ENCODE data around the gene PRDM16. TPM values are rescaled to one million over a fixed set of nuclear protein-coding genes. Genes with fewer than 3 reads are reported as not detected.

Gene PRDM16
- polyA plus RNA-seq, 2 of the 4 experiments (the other 2 are of a cell fraction): 0.03 to 0.35 TPM

- TF ChIP-seq EHMT2 (IDR thresholded peaks at IDR 0.05; ENCODE audit: low read depth) (no peak), FOXS1 (CRISPR knock-in tag; IDR thresholded peaks at IDR 0.05) (no peak), CBX2 (IDR thresholded peaks at IDR 0.05; ENCODE audit: borderline replicate concordance, low read depth) (no peak)
Measured at GRCh38 chr1:3320246-3321152, 251.5 kb downstream of the PRDM16 start (continued).

GRCh38 chr1:3321559-3322449 is 252.8 kb downstream of the PRDM16 start:
- Histone ChIP-seq H3K4me1 (peaks cover 10% of the 10 kb centered on the region; the same call in 2 of the 3 replicates), H3K9me3 (no peaks in the 10 kb centered on the region), H3K27ac (0 out of 6 replicates have a peak overlapping the region, but pooled peaks of 1 of the 2 experiments have one; percentile 16), H3K4me3 (no peak overlapping the region), H3K4me2 (no peak overlapping the region)
- ATAC-seq (no peak), DNase-seq (ENCODE audit: low read depth in 1 of 2, low spot score in 1 of 2) (no peak), FAIRE-seq (no peak)
- 60% methylated on average over 24 of the region's 25 CpGs for WGBS (ENCODE audit: missing lambda C conversion rate)
- POLR2A ChIA-PET: no interaction called here
- CTCF ChIA-PET: interaction anchor here (1.1 kb wide), 1 partner anchor 28 kb away, joined by 3 read pairs; no protein-coding TSS in a partner anchor
- no peak for TF ChIP-seq ESRRA (IDR thresholded peaks at IDR 0.05; ENCODE audit: borderline replicate concordance, low read length)
- no peak for TF ChIP-seq CHD2 (IDR thresholded peaks at IDR 0.05; ENCODE audit: low read length, partially characterized antibody)
- TF ChIP-seq BHLHE40 (IDR thresholded peaks at IDR 0.05; ENCODE audit: low read depth, low read length): no peak
- TF ChIP-seq NPAS2 (CRISPR knock-in tag; IDR thresholded peaks at IDR 0.05; ENCODE audit: borderline replicate concordance): no peak
- no peak for TF ChIP-seq JUNB (IDR thresholded peaks at IDR 0.05)
- TF ChIP-seq, protein P1, sequence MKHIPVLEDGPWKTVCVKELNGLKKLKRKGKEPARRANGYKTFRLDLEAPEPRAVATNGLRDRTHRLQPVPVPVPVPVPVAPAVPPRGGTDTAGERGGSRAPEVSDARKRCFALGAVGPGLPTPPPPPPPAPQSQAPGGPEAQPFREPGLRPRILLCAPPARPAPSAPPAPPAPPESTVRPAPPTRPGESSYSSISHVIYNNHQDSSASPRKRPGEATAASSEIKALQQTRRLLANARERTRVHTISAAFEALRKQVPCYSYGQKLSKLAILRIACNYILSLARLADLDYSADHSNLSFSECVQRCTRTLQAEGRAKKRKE (CRISPR knock-in tag; IDR thresholded peaks at IDR 0.05; ENCODE audit: low read depth): no peak
- TF ChIP-seq HOXB13 (CRISPR knock-in tag; IDR thresholded peaks at IDR 0.05; ENCODE audit: low read depth): no peak
- no peak for TF ChIP-seq FOSB (CRISPR knock-in tag; IDR thresholded peaks at IDR 0.05)
- TF ChIP-seq JUN (IDR thresholded peaks at IDR 0.05): no peak
- TF ChIP-seq, protein P2, sequence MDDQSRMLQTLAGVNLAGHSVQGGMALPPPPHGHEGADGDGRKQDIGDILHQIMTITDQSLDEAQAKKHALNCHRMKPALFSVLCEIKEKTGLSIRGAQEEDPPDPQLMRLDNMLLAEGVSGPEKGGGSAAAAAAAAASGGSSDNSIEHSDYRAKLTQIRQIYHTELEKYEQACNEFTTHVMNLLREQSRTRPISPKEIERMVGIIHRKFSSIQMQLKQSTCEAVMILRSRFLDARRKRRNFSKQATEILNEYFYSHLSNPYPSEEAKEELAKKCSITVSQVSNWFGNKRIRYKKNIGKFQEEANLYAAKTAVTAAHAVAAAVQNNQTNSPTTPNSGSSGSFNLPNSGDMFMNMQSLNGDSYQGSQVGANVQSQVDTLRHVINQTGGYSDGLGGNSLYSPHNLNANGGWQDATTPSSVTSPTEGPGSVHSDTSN (IDR thresholded peaks at IDR 0.05): no peak
- TF ChIP-seq HDAC2 (IDR thresholded peaks at IDR 0.05): no peak
- TF ChIP-seq, protein P3, sequence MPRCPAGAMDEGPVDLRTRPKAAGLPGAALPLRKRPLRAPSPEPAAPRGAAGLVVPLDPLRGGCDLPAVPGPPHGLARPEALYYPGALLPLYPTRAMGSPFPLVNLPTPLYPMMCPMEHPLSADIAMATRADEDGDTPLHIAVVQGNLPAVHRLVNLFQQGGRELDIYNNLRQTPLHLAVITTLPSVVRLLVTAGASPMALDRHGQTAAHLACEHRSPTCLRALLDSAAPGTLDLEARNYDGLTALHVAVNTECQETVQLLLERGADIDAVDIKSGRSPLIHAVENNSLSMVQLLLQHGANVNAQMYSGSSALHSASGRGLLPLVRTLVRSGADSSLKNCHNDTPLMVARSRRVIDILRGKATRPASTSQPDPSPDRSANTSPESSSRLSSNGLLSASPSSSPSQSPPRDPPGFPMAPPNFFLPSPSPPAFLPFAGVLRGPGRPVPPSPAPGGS (IDR thresholded peaks at IDR 0.05): no peak
- no peak for TF ChIP-seq SREBF2 (IDR thresholded peaks at IDR 0.05)
- no peak for TF ChIP-seq ZFP36 (IDR thresholded peaks at IDR 0.05; ENCODE audit: borderline replicate concordance, partially characterized antibody)
- no peak for TF ChIP-seq GATA3 (IDR thresholded peaks at IDR 0.05; ENCODE audit: borderline replicate concordance)
- no peak for TF ChIP-seq RAD21 (conservative IDR thresholded peaks at IDR 0.05 in 1 of 2, IDR thresholded peaks at IDR 0.05 in 1 of 2)
- TF ChIP-seq PHF8 (IDR thresholded peaks at IDR 0.05; ENCODE audit: borderline replicate concordance, low read depth): no peak

All from A549 (cell line).